NCI-H1694 treated with DMSO at 0.1 percent for 48 hours (cell line): ENCODE data around the gene ARHGEF16.

Source experiments
- DNase-seq: peaks from one replicate; lab custom pipeline; 2025; lab: John Stamatoyannopoulos, UW

ARHGEF16 gene

DNA sequence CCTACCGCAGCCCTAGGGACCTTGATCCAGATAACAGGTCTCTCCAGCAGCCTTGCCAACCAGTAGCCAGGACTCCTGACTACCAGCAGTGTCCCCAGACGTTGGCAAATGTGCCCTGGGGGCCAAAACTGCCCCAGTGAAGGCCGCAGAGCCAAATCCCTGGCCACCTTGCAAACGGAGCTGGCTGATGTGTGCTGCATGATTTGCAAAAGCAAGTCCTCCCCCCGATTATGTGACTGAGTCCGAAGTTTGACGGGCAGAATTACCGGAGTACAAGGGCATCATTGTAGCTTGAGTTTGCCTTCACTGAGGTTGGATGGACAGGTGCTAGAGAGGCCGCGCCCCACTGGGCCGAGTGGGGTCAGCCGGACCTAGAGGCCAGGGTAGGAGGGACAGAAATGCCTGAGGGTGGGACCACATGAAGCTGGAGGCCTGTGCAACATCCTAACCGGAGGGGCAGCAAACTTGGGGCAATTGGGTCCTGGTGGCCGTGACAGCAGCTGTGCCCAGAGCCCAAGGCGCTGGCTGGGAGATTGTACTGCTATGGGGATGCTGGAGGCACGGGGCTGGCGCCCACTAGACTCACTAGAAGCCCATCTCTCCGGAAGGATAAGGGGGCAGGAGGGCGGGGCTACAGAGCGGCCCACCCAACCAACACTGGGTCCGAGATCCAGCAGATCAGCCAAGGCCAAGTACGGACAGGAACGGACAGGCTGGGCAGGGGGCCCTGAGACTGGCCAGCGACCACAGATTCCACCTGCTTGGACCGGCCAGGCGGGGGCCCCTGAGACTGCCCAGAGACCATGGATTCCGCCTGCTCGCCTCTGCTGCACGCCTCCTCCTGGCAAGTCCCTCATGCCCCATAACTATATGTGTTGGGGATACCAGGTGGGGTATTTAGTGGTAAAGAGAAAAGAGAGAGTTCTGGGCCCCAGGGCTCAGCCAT is 2.8 kb downstream of the ARHGEF16 start:
- no peak for DNase-seq

- no peak for DNase-seq
Observed at GRCh38 chr1:3457910-3458883, 3.7 kb downstream of the ARHGEF16 start.

- DNase-seq: no peak
Observed at GRCh38 chr1:3459051-3459908, 4.8 kb downstream of the ARHGEF16 start.

DNA sequence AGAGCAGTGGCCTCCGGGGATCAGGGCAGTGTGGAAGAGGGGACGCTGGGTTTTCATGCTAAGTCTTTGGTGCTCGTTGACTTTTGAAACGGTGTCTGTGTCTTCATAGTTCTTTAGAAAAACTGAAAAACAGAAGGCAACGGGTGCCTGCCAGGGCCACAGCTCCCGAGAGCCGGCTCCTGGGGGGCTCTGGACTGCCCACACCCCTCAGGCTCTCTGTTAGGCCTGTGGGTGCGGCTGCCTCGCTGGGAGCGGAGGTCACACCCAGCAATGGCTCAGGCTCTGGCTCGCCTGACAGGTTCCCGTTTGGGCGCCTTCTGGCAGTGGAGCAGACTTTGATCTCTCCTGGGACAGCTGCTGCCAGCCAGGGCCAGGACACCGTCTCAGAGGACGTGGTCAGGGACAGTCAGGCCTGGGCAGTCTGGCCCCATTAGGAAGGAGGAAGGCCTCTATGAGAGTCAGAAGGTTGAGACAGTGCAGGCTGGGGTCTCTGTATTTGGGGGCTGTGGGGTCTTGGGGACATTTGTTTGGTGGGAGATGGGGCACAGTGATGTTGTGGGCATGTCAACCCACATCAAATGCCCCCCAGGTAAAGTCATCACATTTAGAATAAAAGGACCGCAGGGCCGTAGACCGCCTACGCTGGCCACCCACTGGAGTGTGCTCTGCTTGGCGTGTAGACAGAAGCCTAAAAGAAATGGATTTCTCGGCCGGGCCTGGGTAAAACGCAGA is 5.6 kb downstream of the ARHGEF16 start:
- no peak for DNase-seq

DNA sequence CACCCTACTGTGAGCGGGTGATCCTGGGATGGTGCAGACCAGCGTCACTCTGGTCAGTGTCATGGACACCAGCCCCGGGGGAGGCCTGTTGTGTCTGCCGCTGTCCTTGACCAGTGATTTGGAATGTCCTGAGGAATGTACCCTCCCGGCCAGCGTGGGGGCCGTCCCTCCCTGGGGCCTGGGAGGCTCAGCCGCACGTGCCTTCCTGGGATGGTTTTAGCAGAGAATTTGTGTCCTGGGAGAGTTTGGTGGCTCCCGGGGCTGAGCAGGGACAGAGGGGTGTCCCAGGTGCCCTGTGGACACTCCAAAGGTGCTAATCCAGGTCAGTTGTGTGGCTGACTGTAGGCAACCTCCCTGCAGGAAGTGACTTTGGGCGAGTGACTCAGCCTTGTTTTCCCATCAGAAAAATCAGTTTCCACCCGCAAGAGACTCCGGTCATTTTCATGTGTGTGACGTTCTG is 6.2 kb downstream of the ARHGEF16 start:
- no peak for DNase-seq

DNA sequence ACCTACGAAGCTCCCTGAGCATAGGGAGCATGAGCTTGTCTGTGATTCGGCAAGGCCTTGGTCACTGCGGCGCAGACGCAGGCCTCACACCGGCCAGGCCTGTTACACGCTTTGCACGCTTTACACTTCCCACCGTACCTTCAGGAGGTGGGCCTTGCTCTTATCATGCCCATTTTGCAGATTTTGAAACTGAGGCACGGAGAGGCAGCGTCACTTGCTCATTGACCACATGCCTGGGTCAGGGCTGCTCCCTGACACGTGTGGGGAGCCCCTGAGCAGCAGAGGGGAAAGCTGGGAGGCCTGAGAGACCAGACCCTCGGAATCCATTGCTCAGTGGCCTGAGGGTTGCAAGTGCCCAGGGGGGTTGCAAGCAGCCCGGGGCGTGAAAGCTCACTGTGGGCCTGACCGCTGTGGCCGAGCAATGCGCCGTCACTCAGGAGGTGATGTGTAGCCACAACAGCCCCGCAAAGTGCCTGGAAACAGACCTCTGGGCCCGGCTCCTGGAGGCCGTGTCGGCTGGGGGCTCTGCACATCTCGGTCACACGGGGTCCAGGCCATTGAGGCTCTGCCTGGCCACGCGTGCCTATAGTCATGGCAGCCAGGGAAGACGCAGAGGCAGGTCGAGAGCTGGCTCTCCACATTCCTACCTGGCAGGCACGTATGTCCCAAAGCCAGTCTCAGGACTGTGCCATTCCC is 6.9 kb downstream of the ARHGEF16 start:
- no peak for DNase-seq

DNA sequence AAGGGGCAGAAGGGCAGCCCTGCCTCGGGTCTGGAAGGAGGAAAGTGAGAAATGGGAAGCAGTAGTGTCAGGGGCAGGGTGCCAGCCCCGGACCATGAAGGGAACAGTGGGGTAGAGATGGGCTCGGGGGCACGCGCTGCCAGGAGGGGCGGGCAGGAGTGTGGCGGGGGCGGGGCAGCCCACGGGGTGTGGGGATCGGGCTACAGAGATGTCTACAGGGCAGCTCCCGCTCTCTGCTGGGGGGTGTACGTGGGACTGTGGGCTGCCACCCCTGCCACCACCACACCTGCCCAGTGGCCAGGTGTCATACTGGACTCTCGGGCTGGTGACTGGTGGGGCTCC is 7.4 kb downstream of the ARHGEF16 start:
- no peak for DNase-seq

GRCh38 chr1:3462356-3463012 is 8.0 kb downstream of the ARHGEF16 start:
- DNase-seq: no peak

GRCh38 chr1:3463013-3463385 is 8.5 kb downstream of the ARHGEF16 start:
- no peak for DNase-seq

GRCh38 chr1:3463408-3463863 is 9.0 kb downstream of the ARHGEF16 start:
- DNase-seq: no peak

GRCh38 chr1:3463891-3464648 is 9.6 kb downstream of the ARHGEF16 start:
- no peak for DNase-seq

DNA sequence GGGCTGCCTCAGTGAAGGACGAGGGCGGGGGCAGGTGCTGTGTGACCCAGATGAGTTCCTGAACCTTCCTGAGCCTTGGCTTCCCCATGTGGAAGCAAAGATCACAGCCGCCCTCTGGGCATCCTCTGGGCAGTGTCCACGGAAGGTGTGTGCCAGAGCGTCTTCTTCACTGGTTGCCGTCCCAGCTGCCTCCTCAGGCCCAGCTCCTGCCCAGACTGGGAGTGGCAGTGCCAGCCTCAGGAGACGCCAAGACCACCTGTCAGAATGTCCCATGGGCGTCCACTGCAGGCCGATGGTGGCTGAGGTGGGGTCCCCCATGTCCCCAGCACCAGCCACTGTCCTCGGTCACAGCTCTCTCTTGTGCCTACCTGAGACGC is 10.2 kb downstream of the ARHGEF16 start:
- no peak for DNase-seq

- DNase-seq: no peak
Observed at GRCh38 chr1:3465091-3465934, 10.8 kb downstream of the ARHGEF16 start.

GRCh38 chr1:3465935-3466321 is 11.5 kb downstream of the ARHGEF16 start:
- no peak for DNase-seq

- no peak for DNase-seq
Observed at GRCh38 chr1:3466366-3467075, 12.1 kb downstream of the ARHGEF16 start.

DNA sequence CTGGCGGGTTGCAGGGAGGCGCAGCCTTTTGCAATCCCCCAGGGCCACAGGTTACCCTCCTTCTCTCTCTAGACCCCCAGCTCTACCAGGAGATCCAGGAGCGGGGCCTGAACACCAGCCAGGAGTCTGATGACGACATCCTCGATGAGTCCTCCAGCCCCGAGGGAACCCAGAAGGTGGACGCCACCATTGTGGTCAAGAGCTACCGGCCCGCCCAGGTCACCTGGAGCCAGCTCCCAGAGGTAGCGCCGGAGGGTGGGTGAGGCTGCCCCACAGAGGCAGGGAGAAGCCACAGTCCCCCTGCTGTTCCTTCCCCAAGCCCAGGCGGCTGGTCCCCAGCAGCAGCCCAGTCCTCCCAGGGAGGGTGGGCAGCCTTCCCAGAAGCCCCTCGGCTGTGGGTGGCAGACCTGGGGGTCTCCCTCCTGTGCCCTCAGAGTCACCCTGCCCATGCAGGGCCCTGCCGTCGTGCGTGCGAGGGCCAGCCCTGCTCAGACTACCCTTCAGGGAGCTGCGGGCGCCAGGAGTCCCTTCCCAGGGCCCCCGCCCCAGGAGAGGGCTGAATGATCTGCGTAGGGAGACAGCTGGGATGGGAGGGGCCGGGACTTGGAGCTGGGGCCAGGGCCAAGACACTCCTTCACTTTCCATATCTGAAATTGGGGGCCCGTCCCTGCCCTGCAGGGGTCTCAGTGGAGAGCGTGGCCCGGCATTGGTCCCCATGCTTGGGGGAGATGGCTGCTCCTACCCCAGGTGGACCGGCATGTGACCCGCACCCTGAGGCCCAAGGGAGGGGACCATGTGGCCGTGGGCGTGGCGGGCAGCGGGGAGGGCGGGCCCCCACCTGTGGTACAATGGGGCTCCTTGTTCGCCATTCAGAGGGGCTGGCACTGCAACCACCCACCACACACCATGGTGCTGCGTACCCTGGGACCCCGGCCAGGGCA is 12.9 kb downstream of the ARHGEF16 start:
- DNase-seq: no peak
